Airway epithelial cell (primary cell): ENCODE measurements around the gene TIMP3. TPM values are rescaled to one million over a fixed set of nuclear protein-coding genes. Genes with fewer than 3 reads are reported as not detected.

Experiments used
- total RNA-seq: library from RNA; depleted of rRNA; stranded (reverse); fragments of >200 nt; gene quantifications from 2 replicates; pipeline ENCODE4 v1.2.3, GENCODE V29; 2015

The TIMP3 gene
- total RNA-seq = 37.5 and 43.9 TPM in 2 replicates

DNA sequence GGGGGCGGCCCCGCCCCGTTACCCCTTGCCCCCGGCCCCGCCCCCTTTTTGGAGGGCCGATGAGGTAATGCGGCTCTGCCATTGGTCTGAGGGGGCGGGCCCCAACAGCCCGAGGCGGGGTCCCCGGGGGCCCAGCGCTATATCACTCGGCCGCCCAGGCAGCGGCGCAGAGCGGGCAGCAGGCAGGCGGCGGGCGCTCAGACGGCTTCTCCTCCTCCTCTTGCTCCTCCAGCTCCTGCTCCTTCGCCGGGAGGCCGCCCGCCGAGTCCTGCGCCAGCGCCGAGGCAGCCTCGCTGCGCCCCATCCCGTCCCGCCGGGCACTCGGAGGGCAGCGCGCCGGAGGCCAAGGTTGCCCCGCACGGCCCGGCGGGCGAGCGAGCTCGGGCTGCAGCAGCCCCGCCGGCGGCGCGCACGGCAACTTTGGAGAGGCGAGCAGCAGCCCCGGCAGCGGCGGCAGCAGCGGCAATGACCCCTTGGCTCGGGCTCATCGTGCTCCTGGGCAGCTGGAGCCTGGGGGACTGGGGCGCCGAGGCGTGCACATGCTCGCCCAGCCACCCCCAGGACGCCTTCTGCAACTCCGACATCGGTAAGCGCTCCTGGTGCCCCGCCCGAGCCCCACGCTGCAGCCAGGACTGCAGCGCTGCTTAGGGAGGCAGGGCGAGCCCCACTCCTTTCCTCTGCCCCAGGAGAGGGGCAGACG is at the start of gene TIMP3:
TSS of gene TIMP3 (plus strand) at position 169 of the 700 bp plus-strand sequence. CDS start at position 466, 297 bp downstream.

